HG02970 (cell line): ENCODE measurements around the gene CCDC69.
"Not testable (repeated sequence)": the region's sequence is repeated elsewhere in the genome, so short reads cannot be mapped to it uniquely, and the experiment has no call there.

ENCODE experiments used
- ATAC-seq: cut with Tn5 transposase; IDR thresholded peaks from one replicate; pipeline ENCODE4 v1.9.1; 2021; ENCODE audit warnings: mild to moderate bottlenecking, moderate library complexity, moderate number of reproducible peaks; ENCODE audit not compliant: unreplicated experiment, low FRiP score

Gene CCDC69

DNA sequence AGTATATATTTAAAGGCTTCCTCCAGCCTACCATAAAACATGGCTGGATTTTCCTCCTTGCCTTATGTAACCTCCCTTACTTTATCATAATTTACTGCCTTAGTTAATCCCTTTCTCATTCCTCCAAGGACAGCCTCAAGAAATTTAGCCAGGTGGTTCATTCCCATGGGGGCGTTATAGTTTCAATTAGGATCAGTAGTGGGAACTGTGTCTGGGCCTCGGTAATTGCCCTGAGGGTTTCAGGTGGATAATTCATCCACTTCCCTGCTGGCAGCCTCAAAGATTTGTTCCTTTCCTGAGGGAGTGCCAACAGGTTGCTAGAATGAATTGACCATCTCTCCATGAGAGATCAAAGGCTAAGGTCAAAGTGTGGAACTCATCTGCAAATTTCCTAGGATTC lies 24.8 kb upstream of the CCDC69 start:
- no peak for ATAC-seq

DNA sequence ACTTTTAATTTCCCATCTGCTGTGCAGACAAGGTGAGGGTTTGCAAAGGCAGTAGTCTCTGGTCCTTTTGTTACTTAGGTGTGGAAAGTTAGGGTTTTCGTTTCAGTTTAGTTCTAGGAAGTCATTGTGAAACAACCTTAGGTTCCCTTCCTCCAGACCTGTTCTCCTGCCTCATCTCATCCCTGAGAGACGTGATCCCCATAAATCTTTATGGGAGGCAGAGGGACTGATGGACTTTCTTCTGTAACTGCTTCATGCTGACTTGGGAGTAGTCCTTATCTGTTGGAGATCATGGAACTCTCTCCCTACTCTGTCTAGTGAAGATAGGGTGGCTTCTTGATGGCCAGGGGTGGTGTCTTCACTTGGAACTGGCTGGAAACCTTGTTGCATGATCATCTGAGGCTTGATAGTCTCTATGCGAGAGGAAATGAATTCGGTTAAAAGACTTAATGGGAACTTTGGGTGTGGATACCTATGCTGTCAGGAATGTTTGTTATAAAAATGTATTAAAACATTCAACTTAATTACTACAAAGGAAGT lies 21.9 kb upstream of the CCDC69 start:
- ATAC-seq = no peak

DNA sequence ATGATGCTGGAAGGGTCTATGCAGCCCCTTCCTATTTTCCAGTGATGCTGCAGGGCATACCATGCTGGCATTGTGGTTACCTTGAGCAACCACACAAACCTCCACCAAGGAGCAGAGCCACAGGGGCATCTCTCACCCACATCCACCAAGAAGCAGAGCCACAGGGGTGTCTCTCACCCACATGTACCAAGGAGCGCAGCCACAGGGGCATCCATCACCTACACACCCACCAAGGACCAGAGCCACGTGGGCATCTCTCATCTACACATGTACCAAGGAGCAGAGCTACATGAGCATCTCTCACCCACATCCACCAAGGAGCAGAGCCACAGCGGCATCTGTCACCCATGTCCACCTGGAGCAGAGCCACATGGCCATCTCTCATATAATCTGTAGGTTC lies 20.3 kb upstream of the CCDC69 start:
- no peak for ATAC-seq

DNA sequence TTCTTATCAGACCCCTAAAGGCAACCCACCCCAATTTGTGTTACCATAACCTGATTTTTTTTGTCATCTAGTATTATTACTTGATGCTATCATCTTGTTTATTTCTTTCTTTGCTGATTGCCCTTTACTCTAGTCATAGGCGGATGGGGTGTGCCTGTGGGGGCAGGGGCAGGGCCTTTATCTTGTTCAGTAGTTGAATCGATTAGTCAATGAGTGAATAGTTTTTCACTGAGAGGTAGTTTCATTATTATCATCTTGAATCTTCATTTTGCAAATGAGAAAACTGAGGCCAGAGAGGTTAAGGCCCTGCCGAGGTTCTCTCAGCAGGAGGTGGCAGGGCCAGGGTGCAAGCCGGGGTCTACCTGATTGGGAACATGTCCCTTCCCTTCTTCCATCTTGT lies 19.7 kb upstream of the CCDC69 start:
- no peak for ATAC-seq

GRCh38 chr5:151243127-151243526 lies 19.2 kb upstream of the CCDC69 start:
- ATAC-seq = no peak

- no peak for ATAC-seq
Observed at GRCh38 chr5:151240924-151241635, 17.2 kb upstream of the CCDC69 start.

DNA sequence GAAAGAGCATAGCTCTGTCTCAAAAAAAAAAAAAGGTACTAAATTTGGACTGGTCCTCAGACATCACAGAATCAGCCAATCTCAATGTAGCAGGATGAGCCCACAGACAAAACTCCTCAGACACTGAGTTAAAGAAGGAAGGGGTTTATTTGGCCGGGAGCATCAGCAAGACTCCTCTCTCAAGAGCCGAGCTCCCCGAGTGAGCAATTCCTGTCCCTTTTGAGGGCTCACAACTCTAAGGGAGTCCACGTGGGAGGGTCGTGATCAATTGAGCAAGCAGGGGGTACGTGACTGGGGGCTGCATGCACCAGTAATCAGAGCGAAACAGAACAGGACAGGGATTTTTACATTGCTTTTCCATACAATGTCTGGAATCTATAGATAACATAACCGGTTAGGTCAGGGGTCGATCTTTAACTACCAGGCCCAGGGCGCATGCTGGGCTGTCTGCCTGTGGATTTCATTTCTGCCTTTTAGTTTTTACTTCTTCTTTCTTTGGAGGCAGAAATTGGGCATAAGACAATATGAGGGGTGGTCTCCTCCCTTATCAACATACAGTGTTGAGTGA lies 16.5 kb upstream of the CCDC69 start:
- not testable (repeated sequence) for ATAC-seq

DNA sequence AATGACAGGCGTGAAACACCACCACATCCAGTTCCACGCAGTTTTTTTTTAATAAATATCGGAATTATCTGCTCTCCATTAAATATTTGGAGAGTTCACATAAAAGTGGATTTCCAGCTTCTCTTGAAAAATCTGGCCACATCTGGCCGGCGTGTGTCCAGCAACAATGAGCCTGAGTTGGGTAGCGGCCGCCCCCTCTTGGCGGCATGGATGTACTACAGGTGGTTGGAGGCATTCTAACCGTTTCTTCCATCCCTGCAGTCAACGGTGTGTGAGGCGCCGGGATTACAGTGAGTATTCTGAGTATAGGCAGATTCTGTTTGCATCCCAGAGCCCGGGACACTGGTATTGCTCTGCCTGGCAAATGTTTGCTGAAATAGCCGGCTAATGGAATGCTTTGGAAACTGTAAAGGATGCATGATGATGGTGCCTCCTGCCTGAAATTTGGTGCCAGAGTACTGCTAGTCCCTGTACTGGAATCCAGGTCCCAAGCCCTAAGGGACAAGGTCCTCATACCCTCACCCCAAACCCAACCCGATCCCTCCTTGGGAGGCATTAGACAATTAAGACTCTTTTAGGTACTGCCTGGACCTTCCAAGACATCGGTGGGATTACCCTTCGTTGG lies 15.5 kb upstream of the CCDC69 start:
- peak; percentile 50 for ATAC-seq

DNA sequence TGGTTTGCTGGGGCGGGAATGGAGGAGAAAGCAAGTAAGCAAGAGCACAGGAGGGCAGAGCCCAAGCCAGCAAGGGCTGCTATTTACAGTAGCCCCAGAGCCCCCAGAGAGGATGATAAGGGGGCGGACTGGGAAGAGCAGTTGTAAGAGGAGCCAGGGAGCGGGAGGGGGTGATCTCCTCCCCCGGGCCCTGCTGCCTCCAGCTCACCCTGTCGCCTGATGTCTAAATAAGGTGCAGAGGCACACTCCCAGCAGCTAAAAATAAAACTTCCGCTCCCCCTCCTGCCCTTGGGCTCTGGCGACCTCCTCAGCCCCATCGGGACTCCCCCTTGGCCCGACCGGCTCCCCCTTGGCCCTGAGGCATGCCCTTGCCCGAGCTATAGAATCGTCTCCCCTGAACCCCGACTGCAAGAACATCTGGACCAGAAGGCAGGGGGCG lies 14.4 kb upstream of the CCDC69 start:
- peak; percentile 36 for ATAC-seq

DNA sequence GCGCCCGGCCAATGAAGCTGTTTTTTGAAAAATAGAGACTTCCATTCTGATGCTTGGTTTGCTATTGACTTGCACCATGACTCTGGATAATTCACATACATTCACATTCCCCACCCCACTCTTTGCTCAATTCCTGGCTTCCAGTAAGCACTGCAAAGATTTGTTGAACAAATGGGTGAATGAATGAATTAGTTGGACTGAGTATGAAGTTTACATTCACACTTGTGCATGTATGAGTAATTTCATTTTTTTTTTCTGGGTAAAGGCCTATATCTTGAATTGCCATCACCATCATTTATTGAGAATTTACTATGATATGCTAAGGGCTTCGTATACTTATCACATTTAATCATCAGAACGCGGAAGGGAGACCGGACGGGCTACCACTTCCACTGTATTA lies 13.8 kb upstream of the CCDC69 start:
- no peak for ATAC-seq

DNA sequence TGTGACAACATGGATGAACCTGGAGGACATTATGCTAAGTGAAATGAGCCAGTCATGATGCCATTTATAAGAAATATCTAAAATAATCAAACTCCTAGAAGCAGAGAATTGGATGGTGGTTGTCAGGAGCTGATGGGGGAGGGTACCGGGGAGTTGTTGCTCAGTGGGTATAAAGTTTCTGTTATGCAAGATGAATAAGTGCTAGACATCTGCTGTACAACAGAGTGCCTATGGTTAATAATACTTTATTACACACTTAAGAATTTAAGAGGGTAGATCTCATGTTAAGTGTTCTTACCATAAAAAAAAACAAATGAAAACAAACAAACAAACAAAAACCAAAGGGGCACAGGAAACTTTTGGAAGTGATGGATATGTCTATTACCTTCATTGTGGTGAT lies 13.0 kb upstream of the CCDC69 start:
- ATAC-seq = no peak

GRCh38 chr5:151235239-151235571 lies 11.3 kb upstream of the CCDC69 start:
- ATAC-seq = not testable (repeated sequence)

GRCh38 chr5:151234476-151235238 lies 10.8 kb upstream of the CCDC69 start:
- no peak for ATAC-seq

DNA sequence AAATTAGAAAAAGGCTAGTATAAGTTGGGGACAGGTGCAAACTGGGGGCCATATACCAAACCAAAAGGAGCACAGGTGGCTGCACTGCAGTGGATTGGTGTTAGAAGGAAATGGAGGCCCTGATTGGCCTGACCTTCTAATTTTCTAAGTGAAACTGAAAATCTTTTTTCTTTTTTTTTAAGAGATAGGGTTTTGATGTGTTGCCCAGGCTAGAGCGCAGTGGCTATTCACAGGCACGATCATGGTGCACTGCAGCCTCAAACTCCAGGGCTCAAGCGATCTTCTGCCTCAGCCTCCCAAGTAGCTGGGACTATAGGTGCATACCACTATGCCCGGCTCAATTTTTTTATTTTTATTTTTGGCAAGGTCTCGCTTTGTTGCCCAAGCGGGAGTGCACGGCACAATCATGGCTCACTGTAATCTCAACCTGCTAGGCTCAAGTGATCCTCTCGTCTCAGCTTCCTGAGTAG lies 9.8 kb upstream of the CCDC69 start:
- no peak for ATAC-seq

DNA sequence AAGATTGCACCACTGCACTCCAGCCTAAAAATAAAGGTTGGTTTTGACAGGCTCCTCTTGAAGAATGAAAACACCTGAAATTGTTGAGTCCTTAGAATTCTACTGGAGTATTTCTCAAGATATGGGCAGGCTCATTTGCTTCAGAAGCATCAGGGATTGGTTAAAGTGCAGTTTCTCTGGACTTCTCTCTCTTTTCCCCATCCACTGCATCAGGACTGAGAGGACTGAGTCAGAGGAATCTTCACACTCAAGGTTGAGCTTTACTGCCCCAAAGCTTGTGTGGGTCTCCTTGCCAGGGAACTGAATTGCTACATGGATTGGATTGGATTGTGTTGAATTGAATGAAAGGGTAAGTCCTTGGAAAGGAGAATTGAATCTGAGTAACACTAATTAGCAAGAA lies 7.5 kb upstream of the CCDC69 start:
- ATAC-seq = no peak

- no peak for ATAC-seq
Observed at GRCh38 chr5:151230048-151230680, 6.3 kb upstream of the CCDC69 start.

DNA sequence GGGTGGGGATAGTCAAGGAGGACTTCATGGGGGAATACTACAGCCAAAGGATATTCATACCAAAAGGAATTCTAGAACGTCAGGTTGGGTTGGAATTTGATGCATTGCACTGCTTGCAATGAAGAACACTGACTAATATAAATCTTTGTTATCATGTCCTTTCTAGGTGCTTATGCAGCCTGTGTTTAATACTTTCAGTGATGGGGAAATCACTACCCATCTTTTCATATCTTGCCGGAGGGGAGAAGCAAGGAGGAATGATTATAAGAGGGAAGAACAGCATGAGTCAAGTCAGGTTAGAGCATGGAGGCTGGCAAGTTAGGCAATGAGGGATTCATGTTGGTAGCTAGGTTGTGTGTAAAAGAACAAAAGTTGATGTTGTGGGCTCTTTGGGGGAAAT lies 5.1 kb upstream of the CCDC69 start:
- ATAC-seq = no peak

- ATAC-seq = no peak
Observed at GRCh38 chr5:151227918-151228447, 4.1 kb upstream of the CCDC69 start.

DNA sequence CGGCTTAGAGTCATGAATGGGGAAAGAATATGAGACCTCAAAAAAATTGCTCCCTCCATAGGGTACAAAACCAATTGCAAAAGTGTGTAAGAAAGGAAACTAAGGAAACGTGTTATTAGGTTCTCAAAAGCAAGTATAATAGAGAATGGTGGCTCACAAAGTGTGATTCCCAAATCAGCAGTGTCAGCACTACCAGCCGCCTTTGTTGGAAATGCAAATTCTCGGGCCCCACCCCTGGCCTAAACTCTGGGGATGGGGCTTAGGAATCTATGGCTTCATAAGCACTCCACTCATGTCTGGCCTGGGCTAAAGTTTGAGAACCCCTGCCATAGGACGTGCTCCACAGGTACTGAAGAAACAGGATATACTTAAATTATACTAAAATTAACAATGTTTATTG lies 1.6 kb upstream of the CCDC69 start:
- no peak for ATAC-seq

DNA sequence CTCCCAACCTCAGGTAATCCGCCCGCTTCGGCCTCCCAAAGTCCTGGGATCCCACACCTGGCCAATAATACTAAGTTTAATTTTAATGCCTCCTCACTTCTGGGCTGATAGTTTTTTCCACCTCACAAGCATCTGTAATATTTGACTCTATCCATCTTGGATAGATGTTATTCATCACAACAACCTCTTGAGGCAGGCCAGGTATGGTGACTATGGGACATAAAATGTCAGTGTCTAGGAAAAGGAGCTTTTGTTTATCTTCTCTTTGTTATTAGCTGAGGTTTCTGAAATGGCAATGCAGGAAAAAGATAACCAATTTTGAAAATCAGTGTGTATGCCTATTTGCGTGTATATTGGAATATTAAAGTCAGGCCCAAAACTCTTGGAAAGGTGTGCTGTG lies 1.2 kb upstream of the CCDC69 start:
- ATAC-seq = no peak
